GM21737 (cell line): ENCODE results near the gene OR52K1.
"Not testable (repeated sequence)": the region's sequence is repeated elsewhere in the genome, so short reads cannot be mapped to it uniquely, and the experiment has no call there.

Source experiments
- ATAC-seq: cut with Tn5 transposase; IDR thresholded peaks from one replicate; pipeline ENCODE4 v1.9.1; 2021; ENCODE audit warnings: mild to moderate bottlenecking, moderate library complexity; ENCODE audit not compliant: unreplicated experiment

OR52K1 gene

DNA sequence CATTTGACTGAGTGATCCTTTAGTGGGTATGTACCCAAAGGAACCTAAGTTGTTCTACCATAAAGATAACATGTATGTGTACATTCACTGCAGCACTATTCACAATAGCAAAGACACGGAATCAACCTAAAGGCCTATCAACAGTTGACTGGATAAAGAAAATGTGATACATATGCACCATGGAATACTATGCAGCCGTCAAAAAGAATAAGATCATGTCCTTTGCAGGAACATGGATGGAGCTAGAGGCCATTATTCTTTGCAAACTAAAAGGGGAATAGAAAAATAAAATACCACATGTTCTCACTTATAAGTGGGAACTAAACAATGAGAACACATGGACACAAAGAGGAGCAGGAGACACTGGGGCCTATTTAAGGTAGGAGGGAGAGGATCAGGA is 9.0 kb downstream of the OR52K1 start:
- not testable (repeated sequence) for ATAC-seq

DNA sequence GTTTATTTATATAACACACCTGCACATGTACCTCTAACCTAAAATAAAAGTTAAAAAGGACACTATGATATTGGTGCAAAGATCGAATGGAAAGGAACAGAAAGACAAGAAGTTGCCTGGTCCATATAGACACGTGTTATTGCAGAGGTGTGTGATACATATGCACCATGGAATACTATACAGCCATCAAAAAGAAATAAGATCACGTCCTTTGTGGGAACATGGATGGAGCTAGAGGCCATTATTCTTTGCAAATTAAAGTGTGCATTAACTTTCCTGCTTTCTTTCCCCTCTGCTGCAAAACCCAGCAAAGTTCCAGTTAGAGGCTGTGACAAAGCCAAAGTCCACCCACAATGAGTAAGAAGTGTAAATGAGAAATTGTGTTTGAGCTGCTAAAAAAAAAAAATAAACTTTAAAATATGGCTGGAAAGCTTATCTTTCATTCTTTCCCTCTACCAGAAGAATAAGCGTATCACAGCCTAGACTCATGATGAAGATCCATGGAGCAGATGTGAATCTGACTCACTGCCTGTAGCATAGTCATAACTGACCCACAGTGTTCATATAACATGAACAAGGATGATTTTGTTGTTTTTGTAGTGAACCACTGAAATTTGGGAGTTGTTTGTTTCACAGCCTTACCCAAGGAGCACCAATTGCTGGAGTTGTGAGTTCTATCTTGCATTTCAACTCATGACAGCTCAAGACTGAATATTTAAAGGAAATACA is 9.6 kb downstream of the OR52K1 start:
- ATAC-seq: no peak

GRCh38 chr11:4493480-4493818 is 11.0 kb downstream of the OR52K1 start:
- ATAC-seq: no peak

- ATAC-seq: no peak
Observed at GRCh38 chr11:4495487-4495886, 13.0 kb downstream of the OR52K1 start.

- no peak for ATAC-seq
Observed at GRCh38 chr11:4495986-4496385, 13.5 kb downstream of the OR52K1 start.

- no peak for ATAC-seq
Observed at GRCh38 chr11:4496557-4497248, 14.3 kb downstream of the OR52K1 start.

- ATAC-seq: no peak
Observed at GRCh38 chr11:4508886-4509285, 26.4 kb downstream of the OR52K1 start.

- ATAC-seq: no peak
Observed at GRCh38 chr11:4511282-4512245, 29.1 kb downstream of the OR52K1 start.

DNA sequence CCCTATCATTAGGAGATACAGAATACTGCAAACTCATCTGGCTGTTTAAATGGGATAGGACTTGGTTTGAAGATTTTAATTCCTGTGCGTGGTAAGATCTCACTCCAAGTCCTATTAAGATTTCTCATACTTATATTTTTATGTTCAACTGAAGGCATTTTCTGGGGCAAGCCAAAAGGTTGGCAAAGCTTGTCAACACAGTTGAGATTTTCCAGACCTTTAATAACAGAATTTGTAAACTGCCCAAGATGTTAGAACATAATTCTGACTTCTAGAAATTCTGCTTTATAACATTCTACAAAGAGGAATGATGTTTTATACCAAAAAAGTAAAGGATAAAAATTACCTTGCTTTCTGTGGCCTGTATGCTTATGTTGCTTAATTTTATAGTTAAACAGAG is 31.8 kb downstream of the OR52K1 start:
- no peak for ATAC-seq

GRCh38 chr11:4522339-4522738 is 39.9 kb downstream of the OR52K1 start:
- ATAC-seq: no peak

GRCh38 chr11:4522752-4523151 is 40.3 kb downstream of the OR52K1 start:
- ATAC-seq: no peak

DNA sequence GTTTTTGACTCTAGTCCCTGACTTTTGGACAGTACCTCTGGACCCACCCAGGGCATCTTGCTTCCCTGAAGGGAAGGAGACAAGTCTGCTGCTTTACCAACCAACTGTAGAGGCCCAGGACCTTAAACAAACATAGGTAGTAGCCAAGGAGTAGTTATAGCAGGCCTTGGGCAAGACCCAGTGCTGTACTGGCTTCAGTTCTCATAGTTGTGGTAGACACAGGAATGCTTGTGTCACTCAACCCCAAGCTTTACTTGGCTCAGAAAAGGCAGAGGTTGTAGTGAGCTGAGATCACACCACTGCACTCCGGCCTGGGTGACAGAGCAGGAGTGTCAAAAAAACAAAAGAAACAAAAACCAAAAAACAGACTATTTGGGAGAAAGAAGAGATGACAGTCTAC is 41.2 kb downstream of the OR52K1 start:
- ATAC-seq: no peak

DNA sequence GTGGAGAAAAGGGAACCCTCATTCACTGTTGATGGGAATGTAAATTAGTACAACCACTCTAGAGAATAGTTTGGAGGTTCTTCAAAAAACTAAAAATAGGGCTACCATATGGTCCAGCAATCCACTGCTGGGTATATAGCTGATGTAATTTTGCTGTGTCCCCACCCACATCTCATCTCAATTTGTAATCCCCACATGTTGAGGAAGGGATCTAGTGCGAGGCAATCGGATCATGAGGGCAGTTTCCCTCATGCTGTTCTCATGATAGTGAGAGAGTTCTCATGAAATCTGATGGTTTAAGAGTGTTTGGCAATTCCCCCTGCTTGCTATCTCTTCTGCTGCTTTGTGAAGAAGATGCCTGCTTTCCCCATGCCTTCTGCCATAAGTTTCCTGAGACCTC is 45.5 kb downstream of the OR52K1 start:
- no peak for ATAC-seq

DNA sequence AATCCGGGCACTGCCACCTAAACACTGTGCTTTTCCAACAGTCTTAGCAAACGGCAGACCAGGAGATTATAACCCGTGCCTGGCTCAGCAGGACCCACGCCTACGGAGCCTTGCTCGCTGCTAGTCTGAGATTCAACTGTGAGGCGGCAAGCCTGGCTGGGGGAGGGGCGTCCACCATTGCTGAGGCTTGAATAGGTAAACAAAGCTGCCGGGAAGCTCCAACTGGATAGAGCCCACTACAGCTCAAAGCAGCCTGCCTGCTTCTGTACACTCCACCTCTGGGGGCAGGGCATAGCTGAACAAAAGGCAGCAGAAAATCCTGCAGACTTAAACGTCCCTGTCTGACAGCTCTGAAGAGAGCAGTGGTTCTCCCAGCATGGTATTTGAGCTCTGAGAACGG is 49.2 kb downstream of the OR52K1 start:
- ATAC-seq: not testable (repeated sequence)

GRCh38 chr11:4539603-4540219 is 57.3 kb downstream of the OR52K1 start:
- no peak for ATAC-seq

DNA sequence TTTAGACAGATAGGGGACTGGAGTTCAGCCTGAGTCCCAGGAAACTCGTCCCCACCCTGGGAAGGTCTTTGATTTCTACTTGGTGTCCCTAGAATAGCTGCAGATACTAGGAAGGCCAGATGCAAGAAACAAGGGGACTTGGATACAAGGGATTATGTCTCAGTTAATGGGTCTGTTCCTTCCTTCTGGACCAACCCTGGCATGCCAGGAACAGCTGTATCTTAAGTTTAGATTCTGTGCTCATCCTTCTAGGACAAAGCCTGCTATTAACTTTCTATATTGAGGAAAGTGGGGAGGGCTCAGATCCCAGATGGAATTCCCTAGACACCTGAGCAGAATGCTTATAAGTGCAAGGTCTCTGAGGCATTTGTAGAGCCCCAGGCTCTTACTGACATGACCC is 58.6 kb downstream of the OR52K1 start:
- ATAC-seq: no peak
